B cell (primary cell): Measurements from ENCODE around the gene PTPRF. TPM values are rescaled to one million over a fixed set of nuclear protein-coding genes. Genes with fewer than 3 reads are reported as not detected.

Source experiments
- ATAC-seq: fragments of 200-7000 bp; cut with Tn5 transposase; one replicate; pipeline ENCODE4 v1.10.0; 2021; ENCODE audit warnings: low read depth, mild to moderate bottlenecking, moderate number of reproducible peaks, moderate library complexity
- CTCF ChIA-PET: fragments of 350-600 bp; sonication (Branson Sonifier 250); formaldehyde crosslinking; loops from one replicate; lab custom pipeline; 2021; ENCODE audit warnings: antibody characterized with exemption, inconsistent platforms; lab: Charles Lee
- POLR2A ChIA-PET: fragments of 350-600 bp; sonication (Branson Sonifier 250); formaldehyde crosslinking; loops from one replicate; lab custom pipeline; 2021; ENCODE audit warnings: antibody characterized with exemption; lab: Charles Lee
- DNase-seq: peaks from one replicate; pipeline ENCODE4 v3.0.0; 2013
- H2AFZ ChIP-seq: 2 replicates; pipeline ENCODE4 v1.6.1; 2012; ENCODE audit warnings: mild to moderate bottlenecking, low read depth, low read length; ENCODE audit not compliant: insufficient read depth, poor library complexity, severe bottlenecking
- H3K27ac ChIP-seq, 2 donors: 1 replicate in 1 of 2; 2 replicates in 1 of 2; pipeline ENCODE4 v1.5.1; 2012 to 2013; ENCODE audit warnings: low read length in 2 of 2, mild to moderate bottlenecking in 2 of 2, moderate library complexity in 1 of 2
- H3K27me3 ChIP-seq, 4 experiments: fragments of 200-600 bp in 1 of 4; sonication (generic) in 1 of 4; replicated peaks in 1 of 4; 1 replicate in 2 of 4; 2 replicates in 2 of 4; pipeline versions ENCODE4 v1.6.1 to v1.7.0; 2013 to 2016; ENCODE audit warnings: low read length in 3 of 4, mild to moderate bottlenecking in 2 of 4, mixed read lengths in 1 of 4, moderate library complexity in 1 of 4; ENCODE audit not compliant: insufficient read depth in 4 of 4, control insufficient read depth in 3 of 4; ENCODE audit errors: control extremely low read depth in 1 of 4
- H3K36me3 ChIP-seq, 2 experiments: replicated peaks in 1 of 2; 1 replicate in 1 of 2; 2 replicates in 1 of 2; pipeline versions ENCODE4 v1.6.1 to v1.7.1; 2013; ENCODE audit warnings: low read length in 1 of 2; ENCODE audit not compliant: insufficient read depth in 2 of 2, control insufficient read depth in 1 of 2; ENCODE audit errors: control extremely low read depth in 1 of 2, extremely low read depth in 1 of 2
- H3K4me1 ChIP-seq, 2 donors: fragments of 200-600 bp in 1 of 2; sonication (generic) in 1 of 2; 1 replicate in 1 of 2; 2 replicates in 1 of 2; pipeline versions ENCODE4 v1.5.1 to v1.6.1; 2013 to 2017; ENCODE audit warnings: low read length in 2 of 2; ENCODE audit not compliant: control insufficient read depth in 2 of 2, insufficient read depth in 2 of 2
- H3K4me2 ChIP-seq: replicated peaks from 2 replicates; pipeline ENCODE3; 2012; ENCODE audit warnings: mild to moderate bottlenecking, low read depth, low read length; ENCODE audit not compliant: poor library complexity, severe bottlenecking
- H3K4me3 ChIP-seq, 5 experiments: fragments of 200-600 bp in 1 of 5; sonication (generic) in 1 of 5; 1 replicate in 3 of 5; 2 replicates in 2 of 5; pipeline versions ENCODE4 v1.5.1 to v1.7.0; 2011 to 2016; ENCODE audit warnings: low read length in 4 of 5, mild to moderate bottlenecking in 4 of 5, low read depth in 2 of 5, control low read depth in 1 of 5, moderate library complexity in 1 of 5; ENCODE audit not compliant: insufficient read depth in 1 of 5; ENCODE audit errors: control extremely low read depth in 1 of 5, extremely low read depth in 1 of 5
- H3K79me2 ChIP-seq: fragments of 200-600 bp; sonication (generic); one replicate; pipeline ENCODE4 v1.6.0; 2016; ENCODE audit warnings: low read length; ENCODE audit not compliant: control insufficient read depth, insufficient read depth
- H3K9ac ChIP-seq: fragments of 200-600 bp; sonication (generic); 2 replicates; pipeline ENCODE4 v1.6.1; 2017; ENCODE audit warnings: mild to moderate bottlenecking, low read length, moderate library complexity
- H3K9me3 ChIP-seq, 3 donors: one replicate each; pipeline versions ENCODE4 v1.6.1 to v1.7.1; 2013; ENCODE audit warnings: low read length in 2 of 3; ENCODE audit not compliant: control insufficient read depth in 2 of 3, insufficient read depth in 1 of 3; ENCODE audit errors: control extremely low read depth in 1 of 3
- H4K20me1 ChIP-seq: 2 replicates; pipeline ENCODE4 v1.6.0; 2012; ENCODE audit warnings: mild to moderate bottlenecking, low read length; ENCODE audit not compliant: insufficient read depth, control insufficient read depth, poor library complexity, severe bottlenecking
- H3K27ac Mint-ChIP-seq: one replicate; pipeline ENCODE4 v1.8.0; 2021; ENCODE audit warnings: mixed read lengths
- H3K27me3 Mint-ChIP-seq: one replicate; pipeline ENCODE4 v1.8.0; 2021; ENCODE audit warnings: mixed read lengths
- H3K4me1 Mint-ChIP-seq: one replicate; pipeline ENCODE4 v1.8.0; 2021; ENCODE audit warnings: mixed read lengths
- H3K4me3 Mint-ChIP-seq: one replicate; pipeline ENCODE4 v1.8.0; 2021; ENCODE audit warnings: mixed read lengths
- H3K9me3 Mint-ChIP-seq: one replicate; pipeline ENCODE4 v1.8.0; 2022; ENCODE audit warnings: mixed read lengths; ENCODE audit not compliant: insufficient read depth
- CTCF ChIP-seq: fragments of 200-600 bp; IDR thresholded peaks from one replicate; pipeline ENCODE4 v1.8.0; 2022; ENCODE audit warnings: antibody characterized with exemption, mild to moderate bottlenecking
- EZH2 ChIP-seq: IDR thresholded peaks from 2 replicates; pipeline ENCODE4 v1.6.1; 2012; ENCODE audit warnings: borderline replicate concordance, low read depth, mild to moderate bottlenecking, moderate library complexity, low read length; ENCODE audit not compliant: insufficient read depth, poor library complexity, severe bottlenecking
- WGBS: methylation state at CpG from one replicate; pipeline ENCODE4 v1.1.5; 2013; ENCODE audit warnings: missing lambda C conversion rate; ENCODE audit not compliant: insufficient coverage; 5-methylcytosine and 5-hydroxymethylcytosine counted together
- intact Hi-C: fragments of 100-400 bp; cut with micrococcal nuclease; formaldehyde crosslinking; loops from one replicate; pipeline ENCODE4 v1.10.0; 2022
- polyA plus RNA-seq: library from polyadenylated mRNA; depleted of rRNA; stranded (reverse); fragments of >200 nt; gene quantifications from 2 replicates; pipeline ENCODE4 v1.2.3, GENCODE V29; 2012
- total RNA-seq, 2 donors: library from RNA; stranded (reverse); fragments of 120-200 nt in 1 of 2; gene quantifications; 1 replicate in 1 of 2; 2 replicates in 1 of 2; pipeline versions ENCODE4 v1.2.3 to v1.2.4, GENCODE V29; 2013 to 2022

Gene PTPRF
- total and polyA plus RNA-seq, 2 donors (not counting 1 experiment from before 2014, with no cell fraction given): 0.07 to 0.13 TPM

DNA sequence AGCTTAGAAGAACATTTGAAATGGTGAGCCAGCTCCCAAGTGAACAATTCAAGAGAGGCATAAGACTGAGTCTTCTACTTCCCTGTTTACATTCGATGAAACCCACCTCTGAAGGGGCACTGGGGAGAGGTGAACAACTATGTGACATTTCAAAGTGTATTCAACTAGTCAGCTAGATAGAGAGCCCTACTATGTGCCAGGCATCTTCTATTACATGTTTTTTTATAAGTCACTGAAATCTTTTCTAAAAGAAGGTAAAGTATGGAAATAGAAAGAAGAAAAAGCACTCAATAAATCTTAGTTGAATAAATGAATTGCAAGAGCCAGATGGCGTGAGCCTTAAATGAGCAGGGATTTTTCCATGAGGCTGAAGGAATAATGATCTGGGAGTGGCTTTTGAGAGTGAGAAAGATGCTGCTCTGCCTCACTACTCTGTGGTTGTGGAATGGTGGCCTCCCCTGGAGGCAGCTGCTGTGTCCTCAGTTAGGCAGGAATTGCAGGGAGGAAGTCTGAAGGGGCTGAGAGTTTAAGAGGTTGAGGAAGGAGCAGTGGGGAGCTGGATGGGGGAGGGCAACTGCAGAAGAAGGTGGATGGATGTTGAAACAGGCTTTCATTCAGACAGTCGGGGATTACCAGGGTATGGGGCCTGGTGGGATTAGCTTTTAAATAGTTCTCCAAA is 10.4 kb upstream of the PTPRF start:
- intact Hi-C loops: no loop called here
- no peaks in the 10 kb centered on the region for H3K9me3 Mint-ChIP-seq
- Histone ChIP-seq H3K4me1 (no peaks in the 10 kb centered on the region), H3K4me2 (no peak overlapping the region), H4K20me1 (no peaks in the 10 kb centered on the region), H3K9ac (no peak overlapping the region), H3K79me2 (no peaks in the 10 kb centered on the region), H3K9me3 (no peaks in the 10 kb centered on the region), H3K27ac (no peak overlapping the region), H3K36me3 (no peaks in the 10 kb centered on the region), H3K27me3 (peaks cover 0 to 22% (median 17%) of the 10 kb centered on the region in 4 experiments), H2AFZ (no peak overlapping the region), H3K4me3 (no peak overlapping the region)
- DNase-seq: no peak
- ChIA-PET POLR2A (no interaction called here), CTCF (interaction anchor here (0.8 to 1.4 kb wide), 2 partner anchors 9 to 516 kb away, joined by 3 read pairs; no protein-coding TSS in a partner anchor)
- peaks cover 62% of the 10 kb centered on the region for H3K27me3 Mint-ChIP-seq
- no peak overlapping the region for H3K27ac Mint-ChIP-seq
- no peaks in the 10 kb centered on the region for H3K4me1 Mint-ChIP-seq
- no peak for ATAC-seq
- H3K4me3 Mint-ChIP-seq: no peak overlapping the region
- TF ChIP-seq EZH2: no peak
- no peak for TF ChIP-seq CTCF
- 100% methylated on average over 1 of the region's 3 CpGs for WGBS

GRCh38 chr1:43521078-43521477 is 9.6 kb upstream of the PTPRF start:
- Histone ChIP-seq H3K27ac (no peak overlapping the region), H3K79me2 (no peaks in the 10 kb centered on the region), H3K4me1 (no peaks in the 10 kb centered on the region), H2AFZ (no peak overlapping the region), H3K4me3 (no peak overlapping the region), H3K9me3 (no peaks in the 10 kb centered on the region), H3K36me3 (no peaks in the 10 kb centered on the region), H4K20me1 (no peaks in the 10 kb centered on the region), H3K9ac (no peak overlapping the region), H3K27me3 (peaks cover 0 to 22% (median 17%) of the 10 kb centered on the region in 4 experiments), H3K4me2 (no peak overlapping the region)
- ChIA-PET CTCF (no interaction called here), POLR2A (no interaction called here)
- DNase-seq (no peak), ATAC-seq (no peak)
- WGBS: 92% methylated on average over 5 of the region's 8 CpGs
- TF ChIP-seq CTCF (no peak), EZH2 (no peak)
- H3K4me1 Mint-ChIP-seq: no peaks in the 10 kb centered on the region
- H3K27ac Mint-ChIP-seq: no peak overlapping the region
- no peak overlapping the region for H3K4me3 Mint-ChIP-seq
- H3K27me3 Mint-ChIP-seq: peaks cover 60% of the 10 kb centered on the region
- no peaks in the 10 kb centered on the region for H3K9me3 Mint-ChIP-seq
- intact Hi-C loops: no loop called here
